ENCODE measurements around the gene NLGN1.

DNA sequence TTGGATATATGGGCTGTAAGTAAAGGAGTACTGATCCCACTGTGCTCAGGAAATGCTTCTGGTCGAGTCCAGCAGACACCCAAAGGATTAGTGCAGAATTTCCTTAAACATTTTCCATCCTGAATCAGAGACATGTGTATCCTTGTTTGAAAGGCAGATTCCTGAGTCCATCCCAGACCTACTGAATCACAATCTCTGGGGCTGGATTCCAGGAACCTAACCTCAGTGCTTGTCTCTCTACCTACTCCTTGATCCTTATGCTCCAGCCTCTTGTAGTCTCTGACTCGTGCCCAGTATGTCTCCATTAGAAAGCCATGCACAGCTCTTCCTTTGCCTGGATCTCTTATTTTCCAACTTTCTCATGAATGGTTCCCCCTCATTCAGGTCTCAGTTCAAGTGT lies 585.8 kb downstream of the NLGN1 start:
- TF ChIP-seq POLR2A (IDR thresholded peaks at IDR 0.05; ENCODE audit: low read depth, low read length), result no peak
- TF ChIP-seq TAF1 (IDR thresholded peaks at IDR 0.05; ENCODE audit: borderline replicate concordance, low read depth, low read length), result no peak
- no peak for TF ChIP-seq POLR2AphosphoS5 (IDR thresholded peaks at IDR 0.05; ENCODE audit: low read depth, low read length)

All from GM12892 (cell line).